H1 (cell line): ENCODE results near the gene HOXB6. TPM values are rescaled to one million over a fixed set of nuclear protein-coding genes. Genes with fewer than 3 reads are reported as not detected.

Experiments
- CTCF ChIA-PET: fragments of 300-600 bp; sonication (Branson Sonifier 250); formaldehyde crosslinking; loops from one replicate; lab custom pipeline; 2021; ENCODE audit not compliant: partially characterized antibody; lab: Charles Lee
- POLR2A ChIA-PET: fragments of 300-600 bp; sonication (Branson Sonifier 250); formaldehyde crosslinking; loops from one replicate; lab custom pipeline; 2021; ENCODE audit warnings: inconsistent platforms; ENCODE audit not compliant: partially characterized antibody; lab: Charles Lee
- DNase-seq, 2 experiments: peaks; one replicate each; pipeline versions ENCODE4 v3.0.0 to v3.0.0-alpha.2; 2010 to 2022; ENCODE audit warnings: low spot score in 2 of 2, low read depth in 1 of 2, mixed read lengths in 1 of 2
- FAIRE-seq: peaks from 2 replicates; lab custom pipeline; 2011; peaks lifted over from hg19 to GRCh38; lab: Jason Lieb, UNC
- H2AFZ ChIP-seq: 2 replicates; pipeline ENCODE4 v1.8.1; 2012; ENCODE audit warnings: low read length, inconsistent platforms
- H2AK5ac ChIP-seq: 2 replicates; pipeline ENCODE4 v1.6.1; 2013; ENCODE audit warnings: low read depth, low read length
- H2BK120ac ChIP-seq: replicated peaks from 2 replicates; pipeline ENCODE3; 2013; ENCODE audit warnings: low read depth, low read length, inconsistent platforms
- H2BK12ac ChIP-seq: 2 replicates; pipeline ENCODE4 v1.6.1; 2013; ENCODE audit warnings: low read depth, low read length
- H2BK15ac ChIP-seq: 2 replicates; pipeline ENCODE4 v1.6.1; 2013; ENCODE audit warnings: low read length
- H2BK20ac ChIP-seq: 2 replicates; pipeline ENCODE4 v1.6.1; 2013; ENCODE audit warnings: low read length
- H2BK5ac ChIP-seq: 2 replicates; pipeline ENCODE4 v1.6.1; 2013; ENCODE audit warnings: low read depth, low read length
- H3K14ac ChIP-seq: 2 replicates; pipeline ENCODE4 v1.6.1; 2013; ENCODE audit warnings: inconsistent platforms; ENCODE audit not compliant: insufficient read length
- H3K18ac ChIP-seq: 2 replicates; pipeline ENCODE4 v1.6.1; 2013; ENCODE audit warnings: low read length; ENCODE audit errors: extremely low read depth
- H3K23ac ChIP-seq: 2 replicates; pipeline ENCODE4 v1.6.1; 2013; ENCODE audit warnings: inconsistent platforms; ENCODE audit not compliant: insufficient read length
- H3K23me2 ChIP-seq: 2 replicates; pipeline ENCODE4 v1.6.1; 2013; ENCODE audit warnings: low read depth, low read length
- H3K27ac ChIP-seq: 2 replicates; pipeline ENCODE4 v1.6.1; 2011; ENCODE audit warnings: low read depth, low read length, inconsistent platforms
- H3K27me3 ChIP-seq, 4 experiments: replicated peaks in 1 of 4; 1 replicate in 1 of 4; 2 replicates in 3 of 4; pipeline versions ENCODE4 v1.6.1 to v1.8.1; 2011 to 2013; ENCODE audit warnings: low read length in 3 of 4, mild to moderate bottlenecking in 3 of 4, inconsistent platforms in 2 of 4, mixed read lengths in 2 of 4, moderate library complexity in 1 of 4; ENCODE audit not compliant: control insufficient read depth in 3 of 4, insufficient read depth in 3 of 4; ENCODE audit errors: extremely low read depth in 1 of 4
- H3K36me3 ChIP-seq, 4 experiments: 2 replicates each; pipeline versions ENCODE4 v1.6.1 to v1.8.1; 2011 to 2013; ENCODE audit warnings: mild to moderate bottlenecking in 4 of 4, low read length in 3 of 4, moderate library complexity in 2 of 4, control low read depth in 1 of 4, inconsistent platforms in 1 of 4; ENCODE audit not compliant: insufficient read depth in 4 of 4, control insufficient read depth in 2 of 4
- H3K4ac ChIP-seq: replicated peaks from 2 replicates; pipeline ENCODE3; 2013; ENCODE audit warnings: low read length, low read depth, mixed read lengths, inconsistent platforms; ENCODE audit not compliant: insufficient read length
- H3K4me1 ChIP-seq, 4 experiments: replicated peaks in 1 of 4; 1 replicate in 1 of 4; 2 replicates in 3 of 4; pipeline versions ENCODE4 v1.6.1 to v1.8.1; 2011 to 2013; ENCODE audit warnings: low read length in 3 of 4, inconsistent platforms in 2 of 4, mixed read lengths in 1 of 4; ENCODE audit not compliant: insufficient read depth in 4 of 4, control insufficient read depth in 3 of 4
- H3K4me2 ChIP-seq, 2 experiments: 2 replicates each; pipeline versions ENCODE4 v1.6.1 to v1.8.1; 2011 to 2013; ENCODE audit warnings: low read depth in 2 of 2, low read length in 2 of 2, control low read depth in 1 of 2, inconsistent platforms in 1 of 2, mild to moderate bottlenecking in 1 of 2; ENCODE audit not compliant: insufficient read depth in 1 of 2
- H3K4me3 ChIP-seq, 4 experiments: fragments of 200-600, 300-600 bp in 1 of 4; sonication (generic), shearing (Covaris generic), sonication (Bioruptor Twin) in 1 of 4; 2 replicates each; pipeline versions ENCODE4 v1.5.1 to v1.8.1; 2011 to 2016; ENCODE audit warnings: low read length in 4 of 4, low read depth in 3 of 4, control low read depth in 2 of 4, inconsistent platforms in 2 of 4, mild to moderate bottlenecking in 2 of 4, mixed read lengths in 1 of 4, moderate library complexity in 1 of 4; ENCODE audit not compliant: insufficient read depth in 2 of 4; ENCODE audit errors: extremely low read depth in 1 of 4
- H3K56ac ChIP-seq: replicated peaks from 2 replicates; pipeline ENCODE3; 2013; ENCODE audit warnings: low read depth, mild to moderate bottlenecking, mixed read lengths, low read length, inconsistent platforms; ENCODE audit not compliant: insufficient read length
- H3K79me1 ChIP-seq: 2 replicates; pipeline ENCODE4 v1.6.1; 2013; ENCODE audit warnings: low read depth, low read length, control low read depth
- H3K79me2 ChIP-seq, 2 experiments: 2 replicates each; pipeline versions ENCODE4 v1.6.1 to v1.8.1; 2012 to 2013; ENCODE audit warnings: low read length in 2 of 2, mild to moderate bottlenecking in 2 of 2, inconsistent platforms in 1 of 2; ENCODE audit not compliant: insufficient read depth in 2 of 2, control insufficient read depth in 1 of 2
- H3K9ac ChIP-seq, 4 experiments: replicated peaks in 1 of 4; 1 replicate in 1 of 4; 2 replicates in 3 of 4; pipeline versions ENCODE4 v1.6.1 to v1.8.1; 2011 to 2013; ENCODE audit warnings: low read depth in 3 of 4, low read length in 3 of 4, control low read depth in 2 of 4, mild to moderate bottlenecking in 2 of 4, moderate library complexity in 2 of 4, inconsistent platforms in 1 of 4; ENCODE audit errors: extremely low read depth in 1 of 4
- H3K9me3 ChIP-seq, 2 experiments: 2 replicates each; pipeline versions ENCODE4 v1.6.1 to v1.8.1; 2012 to 2013; ENCODE audit warnings: mild to moderate bottlenecking in 2 of 2, moderate library complexity in 2 of 2, control low read depth in 1 of 2, inconsistent platforms in 1 of 2, low read depth in 1 of 2, low read length in 1 of 2, mixed read lengths in 1 of 2; ENCODE audit not compliant: insufficient read depth in 2 of 2
- H4K20me1 ChIP-seq, 2 experiments: replicated peaks in 1 of 2; 2 replicates each; pipeline versions ENCODE3 to v1.8.1; 2011 to 2013; ENCODE audit warnings: inconsistent platforms in 2 of 2, low read length in 2 of 2, mild to moderate bottlenecking in 1 of 2; ENCODE audit not compliant: insufficient read depth in 2 of 2, control insufficient read depth in 1 of 2
- H4K5ac ChIP-seq: 2 replicates; pipeline ENCODE4 v1.6.1; 2013; ENCODE audit warnings: low read length, low read depth, mixed read lengths, inconsistent platforms; ENCODE audit not compliant: insufficient read length
- H4K8ac ChIP-seq: 2 replicates; pipeline ENCODE4 v1.8.0; 2013; ENCODE audit warnings: mild to moderate bottlenecking, moderate library complexity, low read length, inconsistent platforms; ENCODE audit not compliant: insufficient read depth; ENCODE audit errors: extremely low read depth
- H4K91ac ChIP-seq: replicated peaks from 2 replicates; pipeline ENCODE3; 2013; ENCODE audit warnings: low read length, mixed read lengths, inconsistent platforms; ENCODE audit not compliant: insufficient read length
- EGR1 ChIP-seq: IDR thresholded peaks from 2 replicates; pipeline ENCODE4 v1.6.1; 2011; ENCODE audit warnings: low read depth, low read length, borderline replicate concordance
- EZH2 ChIP-seq: fragments of 200-600 bp; sonication (generic); IDR thresholded peaks from 2 replicates; pipeline ENCODE4 v1.7.1; 2012; ENCODE audit warnings: low read depth, mild to moderate bottlenecking, moderate library complexity, low read length, inconsistent platforms; ENCODE audit not compliant: severe bottlenecking
- KDM5A ChIP-seq: fragments of 200-600 bp; IDR thresholded peaks from 2 replicates; pipeline ENCODE4 v1.7.1; 2012; ENCODE audit warnings: mild to moderate bottlenecking, low read length, inconsistent platforms, mixed read lengths
- PHF8 ChIP-seq: fragments of 200-600 bp; sonication (generic); conservative IDR thresholded peaks from 2 replicates; pipeline ENCODE4 v1.7.1; 2012; ENCODE audit warnings: low read depth, mild to moderate bottlenecking, inconsistent platforms, low read length, moderate library complexity
- POLR2A ChIP-seq, 2 experiments: IDR thresholded peaks; 1 replicate in 1 of 2; 2 replicates in 1 of 2; pipeline ENCODE4 v1.6.1; 2011; ENCODE audit warnings: low read depth in 2 of 2, low read length in 2 of 2, mild to moderate bottlenecking in 2 of 2; ENCODE audit errors: control extremely low read depth in 1 of 2
- RNF2 ChIP-seq: fragments of 200-900, 300-1000 bp; sonication (generic); IDR thresholded peaks from 2 replicates; pipeline ENCODE4 v1.7.1; 2016; ENCODE audit warnings: borderline replicate concordance, low read depth, mild to moderate bottlenecking, antibody characterized with exemption, low read length; ENCODE audit not compliant: poor library complexity, severe bottlenecking; ENCODE audit errors: missing control alignments
- RXRA ChIP-seq: IDR thresholded peaks from 2 replicates; pipeline ENCODE4 v1.6.1; 2011; ENCODE audit warnings: low read depth, mild to moderate bottlenecking, low read length, moderate library complexity; ENCODE audit not compliant: insufficient read depth
- SP4 ChIP-seq: IDR thresholded peaks from 2 replicates; pipeline ENCODE4 v1.6.1; 2012; ENCODE audit warnings: low read length, inconsistent platforms
- WGBS, 2 experiments: shearing (Covaris generic) in 1 of 2; methylation state at CpG; one replicate each; pipeline versions ENCODE4 v1.1.6 to v1.1.7; 2013 to 2015; ENCODE audit warnings: low lambda C conversion rate in 2 of 2, mixed read lengths in 2 of 2, inconsistent platforms in 1 of 2, low coverage in 1 of 2, missing lambda C conversion rate in 1 of 2; ENCODE audit not compliant: insufficient replicate concordance in 2 of 2, insufficient coverage in 1 of 2, insufficient read length in 1 of 2; ENCODE audit errors: extremely low coverage in 1 of 2, missing lambda C conversion rate in 1 of 2; 5-methylcytosine and 5-hydroxymethylcytosine counted together
- polyA plus RNA-seq, 7 experiments: library from polyadenylated mRNA; depleted of rRNA in 3 of 7; stranded (reverse) in 5 of 7; unstranded in 2 of 7; fragments of >200 nt in 5 of 7; fragments of 200-250 nt in 2 of 7; gene quantifications; 1 replicate in 5 of 7; 2 replicates in 1 of 7; 4 replicates in 1 of 7; pipeline versions ENCODE4 v1.2.1 to v1.2.3, GENCODE V29; 2011 to 2013; ENCODE audit warnings: missing spikeins in 2 of 7, mixed read lengths in 2 of 7
- total RNA-seq: library from RNA; stranded (reverse); fragmentation: NEBNext Ultra II Directional; extraction: Animal tissue kit (Norgen Biotek cat#: 25700); gene quantifications from 2 replicates; pipeline ENCODE4 v1.2.1, GENCODE V29; 2021
- TF ChIP-seq, protein P1 (sequence below): IDR thresholded peaks from 2 replicates; pipeline ENCODE4 v1.6.1; 2011; ENCODE audit warnings: low read length, improper control_type of control experiment
- TF ChIP-seq, protein P2 (sequence below): IDR thresholded peaks from 2 replicates; pipeline ENCODE4 v1.6.1; 2012; ENCODE audit warnings: inconsistent platforms

Gene HOXB6
- total and polyA plus RNA-seq, 2 of the 8 experiments (the other 6 are each of a cell fraction or from before 2014, with no cell fraction given), result not detected

DNA sequence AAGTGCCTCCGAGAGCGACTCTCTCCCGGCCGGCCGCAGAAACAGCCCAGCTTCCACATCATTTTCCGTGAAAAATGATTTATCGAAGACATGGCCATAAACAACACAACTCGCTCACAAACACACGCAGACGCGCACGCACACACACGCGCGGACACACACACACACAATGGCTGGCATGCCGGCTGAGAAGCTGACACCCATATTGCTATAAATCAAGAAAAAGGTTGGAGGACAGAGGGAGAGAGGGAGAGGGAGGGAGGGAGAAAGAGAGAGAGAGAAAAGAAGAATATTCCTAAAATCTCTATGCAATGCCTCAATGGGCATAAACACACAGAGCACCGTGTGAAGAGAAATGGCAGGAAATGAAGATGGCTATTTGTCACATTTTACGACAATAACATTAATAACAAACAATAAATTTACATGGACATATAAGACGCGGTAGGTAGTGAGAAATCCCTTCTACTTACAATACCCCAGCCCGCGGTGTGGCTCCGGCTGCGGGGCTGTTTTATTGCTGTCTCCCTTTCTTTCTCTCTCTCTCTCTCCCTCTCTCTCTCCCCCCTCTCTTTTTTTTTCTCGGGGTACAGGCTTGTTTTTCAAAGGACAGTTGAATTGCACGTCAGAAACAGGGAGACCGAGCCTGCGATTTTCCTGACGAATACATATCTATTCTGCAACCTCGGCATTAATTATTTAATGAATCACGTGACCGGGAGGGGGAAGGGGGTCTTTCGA lies 36.1 kb downstream of the HOXB6 start:
- Histone ChIP-seq H2BK20ac (no peak overlapping the region), H3K18ac (no peak overlapping the region), H3K27ac (no peak overlapping the region), H4K5ac (no peak overlapping the region), H4K8ac (no peak overlapping the region), H2AFZ (no peak overlapping the region), H3K79me2 (no peaks in the 10 kb centered on the region), H2AK5ac (no peak overlapping the region), H3K4me1 (peaks cover 0 to 7% (median 4%) of the 10 kb centered on the region in 4 experiments; a peak in 5 of 7 replicates), H3K36me3 (no peaks in the 10 kb centered on the region; a peak in 1 of 8 replicates), H3K56ac (no peak overlapping the region), H4K20me1 (peaks cover 9 to 44% of the 10 kb centered on the region in 2 experiments), H3K14ac (no peak overlapping the region), H3K79me1 (no peaks in the 10 kb centered on the region), H2BK12ac (peak overlapping the region; percentile 89; the same call in 1 of the 2 replicates), H3K9ac (no peak overlapping the region), H3K27me3 (peaks cover 99 to 100% (median 100%) of the 10 kb centered on the region in 4 experiments), H2BK5ac (no peak overlapping the region), H2BK15ac (no peak overlapping the region), H2BK120ac (no peak overlapping the region), H3K4ac (no peak overlapping the region), H3K4me3 (no peak overlapping the region), H3K23me2 (peaks cover 4% of the 10 kb centered on the region; the same call in 1 of the 2 replicates), H3K23ac (no peak overlapping the region), H3K9me3 (no peaks in the 10 kb centered on the region), H4K91ac (no peak overlapping the region), H3K4me2 (no peak overlapping the region)
- CTCF ChIA-PET, result interaction anchor here (0.5 to 4.8 kb wide), 10 partner anchors 10 to 526 kb away, joined by 3 to 32 read pairs (median 5); partner anchors contain the start of genes HOXB4 and HOXB5
- POLR2A ChIA-PET, result interaction anchor here (1.4 to 1.8 kb wide), 2 partner anchors 12 kb away, joined by 4 to 8 read pairs; no protein-coding TSS in a partner anchor
- DNase-seq, result no peak
- WGBS, 2 experiments, result 12% methylated on average over 33 of the region's 33 CpGs; no CpG with 5 or more reads in 1 of the 2 experiments
- FAIRE-seq, result no peak
- no peak for TF ChIP-seq POLR2A (IDR thresholded peaks at IDR 0.05; ENCODE audit: control extremely low read depth in 1 of 2, low read depth in 2 of 2, low read length in 2 of 2)
- TF ChIP-seq RXRA, result no peak
- TF ChIP-seq, protein P1, sequence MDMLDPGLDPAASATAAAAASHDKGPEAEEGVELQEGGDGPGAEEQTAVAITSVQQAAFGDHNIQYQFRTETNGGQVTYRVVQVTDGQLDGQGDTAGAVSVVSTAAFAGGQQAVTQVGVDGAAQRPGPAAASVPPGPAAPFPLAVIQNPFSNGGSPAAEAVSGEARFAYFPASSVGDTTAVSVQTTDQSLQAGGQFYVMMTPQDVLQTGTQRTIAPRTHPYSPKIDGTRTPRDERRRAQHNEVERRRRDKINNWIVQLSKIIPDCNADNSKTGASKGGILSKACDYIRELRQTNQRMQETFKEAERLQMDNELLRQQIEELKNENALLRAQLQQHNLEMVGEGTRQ, result peak; percentile 57
- peak; percentile 8; the same call in 1 of the 2 replicates for TF ChIP-seq EGR1
- peak; percentile 93 for TF ChIP-seq RNF2
- peak; percentile 82 for TF ChIP-seq EZH2
- TF ChIP-seq, protein P2, sequence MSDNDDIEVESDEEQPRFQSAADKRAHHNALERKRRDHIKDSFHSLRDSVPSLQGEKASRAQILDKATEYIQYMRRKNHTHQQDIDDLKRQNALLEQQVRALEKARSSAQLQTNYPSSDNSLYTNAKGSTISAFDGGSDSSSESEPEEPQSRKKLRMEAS, result no peak
- no peak for TF ChIP-seq PHF8
- TF ChIP-seq KDM5A, result no peak
- no peak for TF ChIP-seq SP4
